GM12891 (cell line): ENCODE results near the gene CTSH.

Experiments used
- POLR2A ChIP-seq: IDR thresholded peaks from 2 replicates; pipeline ENCODE4 v1.6.1; 2011; ENCODE audit warnings: low read depth, low read length, control low read depth
- POLR2AphosphoS5 ChIP-seq: IDR thresholded peaks from 2 replicates; pipeline ENCODE4 v1.6.1; 2011; ENCODE audit warnings: low read depth, low read length, control low read depth
- POU2F2 ChIP-seq: IDR thresholded peaks from 2 replicates; pipeline ENCODE4 v1.6.1; 2011; ENCODE audit warnings: low read depth, mild to moderate bottlenecking, control low read depth, low read length, moderate library complexity
- TAF1 ChIP-seq: IDR thresholded peaks from 2 replicates; pipeline ENCODE4 v1.6.1; 2011; ENCODE audit warnings: low read depth, low read length, control low read depth

DNA sequence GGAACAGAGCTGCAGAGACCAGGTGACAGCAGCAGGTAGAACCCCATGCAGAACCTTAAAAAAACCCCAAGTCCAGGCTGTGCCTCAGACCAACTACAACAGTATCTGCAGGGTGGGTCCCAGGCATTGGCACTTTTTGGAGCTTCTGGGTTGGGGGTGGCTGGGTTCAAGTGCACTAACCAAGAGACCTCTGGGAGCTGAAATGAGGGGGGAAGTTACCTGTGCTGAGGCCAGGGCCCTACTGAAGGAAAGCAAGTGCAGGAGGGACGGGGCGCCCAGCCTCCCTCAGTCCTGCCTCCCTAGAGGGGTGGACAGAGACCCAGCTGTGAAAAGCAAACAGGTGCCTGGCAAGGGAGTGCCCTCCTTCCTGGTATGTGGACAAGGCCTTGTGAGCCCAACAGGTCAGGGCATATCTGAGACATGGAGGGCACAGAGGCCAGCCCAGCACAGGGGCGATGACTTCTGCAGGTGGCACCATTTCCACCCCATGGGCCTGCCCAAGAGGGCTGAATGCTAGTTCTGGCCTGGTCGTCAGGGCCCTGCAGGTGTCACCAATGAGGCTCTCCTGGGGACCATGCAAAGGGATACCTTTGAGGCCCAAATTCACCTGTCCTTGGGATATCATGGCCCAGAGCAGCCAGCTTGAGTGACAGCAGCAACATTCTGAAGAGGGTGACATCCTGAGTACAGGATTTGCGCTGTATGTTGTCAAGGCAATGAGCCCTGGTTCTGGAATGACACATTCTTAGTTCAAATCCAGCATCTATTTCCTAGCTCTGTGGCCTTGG, 18.7 kb downstream of the CTSH start:
- no peak for TF ChIP-seq POU2F2
- TF ChIP-seq POLR2A = no peak
- TF ChIP-seq POLR2AphosphoS5 = no peak; the same call in 1 of the 2 replicates
- no peak for TF ChIP-seq TAF1
